CMK (cell line): Measurements from ENCODE around the gene TSC22D4.
"Not testable (repeated sequence)": the region's sequence is repeated elsewhere in the genome, so short reads cannot be mapped to it uniquely, and the experiment has no call there.

Source experiments
- DNase-seq: peaks from one replicate; pipeline ENCODE4 v3.0.0-alpha.2; 2010; ENCODE audit warnings: low read depth

TSC22D4 gene

GRCh38 chr7:100478958-100479660 lies at the start of gene TSC22D4:
Gene TSC22D4 (minus strand): TSS chr7:100479214. CDS start chr7:100478038, 1,176 bp downstream.
- DNase-seq: peak; percentile 90

DNA sequence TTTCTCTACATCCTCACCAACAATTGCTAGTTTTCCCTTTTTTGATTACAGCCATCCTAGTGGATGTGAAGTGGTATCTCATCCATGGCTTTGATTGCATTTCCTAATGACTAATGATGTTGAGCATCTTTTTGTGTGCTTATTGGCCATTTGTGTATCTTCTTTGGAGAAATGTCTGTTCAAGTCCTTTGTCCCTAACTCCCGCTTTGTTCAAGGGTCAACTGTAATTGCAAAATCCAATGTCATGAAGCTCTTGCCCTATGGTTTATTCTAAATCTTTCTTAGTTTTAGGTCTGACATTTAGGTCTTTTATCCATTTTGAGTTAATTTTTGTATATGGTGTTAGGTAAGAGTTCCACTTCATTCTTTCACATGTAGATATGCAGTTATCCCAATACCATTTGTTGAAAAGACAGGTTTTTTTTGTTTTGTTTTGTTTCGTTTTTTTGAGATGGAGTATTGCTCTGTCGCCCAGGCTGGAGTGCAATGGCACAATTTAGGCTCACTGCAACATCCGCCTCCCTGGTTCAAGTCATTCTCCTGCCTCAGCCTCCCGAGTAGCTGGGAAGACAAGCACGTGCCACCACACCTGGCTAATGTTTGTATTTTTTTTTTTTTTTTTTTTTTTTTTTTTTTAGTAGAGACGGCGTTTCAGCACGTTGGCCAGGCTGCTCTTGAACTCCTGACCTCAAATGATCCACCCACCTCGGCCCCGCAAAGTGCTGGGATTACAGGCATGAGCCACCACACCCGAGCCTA lies 49.3 kb upstream of the TSC22D4 start:
- not testable (repeated sequence) for DNase-seq

- not testable (repeated sequence) for DNase-seq
Measured at GRCh38 chr7:100523192-100523591, 44.2 kb upstream of the TSC22D4 start.

- not testable (repeated sequence) for DNase-seq
Measured at GRCh38 chr7:100521909-100522593, 43.0 kb upstream of the TSC22D4 start.

- no peak for DNase-seq
Measured at GRCh38 chr7:100521076-100521475, 42.1 kb upstream of the TSC22D4 start.

DNA sequence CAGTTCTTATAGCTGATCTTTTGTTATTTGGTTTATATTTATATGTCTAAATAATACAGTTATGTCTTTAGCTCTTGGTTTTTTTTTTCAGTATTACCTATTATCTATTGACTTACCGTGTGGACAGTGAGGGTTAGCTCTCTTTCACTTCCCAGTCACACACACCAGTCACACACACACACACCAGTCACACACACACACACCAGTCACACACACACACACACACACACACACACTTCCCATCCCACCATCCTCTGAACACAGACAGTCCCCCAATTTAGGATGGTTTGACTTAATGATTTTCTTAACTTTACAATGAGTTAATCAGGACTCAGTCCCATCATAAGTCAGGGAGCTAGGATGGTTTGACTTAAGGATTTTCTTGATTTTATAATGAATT lies 41.1 kb upstream of the TSC22D4 start:
- DNase-seq: no peak

DNA sequence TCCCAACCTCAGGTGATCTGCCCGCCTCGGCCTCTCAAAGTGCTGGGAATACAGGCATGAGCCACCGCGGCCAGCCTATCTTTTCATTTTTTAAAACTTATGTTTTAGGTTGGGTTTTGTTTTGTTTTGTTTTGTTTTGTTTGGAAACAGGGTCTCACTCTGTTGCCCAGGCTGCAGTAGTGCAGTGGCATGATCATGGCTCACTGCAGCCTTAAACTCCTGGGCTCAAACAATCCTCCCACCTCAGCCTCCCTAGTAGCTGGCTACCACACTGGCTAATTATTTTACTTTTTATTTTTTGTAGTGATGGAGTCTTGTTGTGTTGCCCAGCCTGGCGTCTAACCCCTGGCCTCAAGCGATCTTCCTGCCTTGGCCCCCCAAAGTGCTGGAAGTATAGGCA lies 40.6 kb upstream of the TSC22D4 start:
- no peak for DNase-seq

DNA sequence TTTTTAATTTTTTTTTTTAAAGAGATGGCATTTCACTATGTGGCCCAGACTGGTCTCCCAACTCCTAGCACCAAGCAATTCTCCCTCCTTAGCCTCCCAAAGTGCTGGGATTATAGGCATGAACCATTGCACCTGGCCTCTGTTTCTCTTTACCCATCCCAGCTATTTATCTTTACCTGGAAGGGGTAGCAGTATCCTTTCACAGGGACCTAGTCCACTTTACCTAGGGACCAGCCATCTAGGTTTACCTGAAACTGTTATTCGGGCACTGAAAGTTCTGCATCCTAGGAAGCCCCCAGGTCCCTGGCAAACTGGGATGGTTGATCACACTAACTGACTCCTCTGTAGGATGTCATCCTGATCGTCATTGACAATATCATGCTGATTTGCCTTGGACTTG lies 38.3 kb upstream of the TSC22D4 start:
- no peak for DNase-seq

GRCh38 chr7:100516135-100516812 lies 37.3 kb upstream of the TSC22D4 start:
- no peak for DNase-seq

DNA sequence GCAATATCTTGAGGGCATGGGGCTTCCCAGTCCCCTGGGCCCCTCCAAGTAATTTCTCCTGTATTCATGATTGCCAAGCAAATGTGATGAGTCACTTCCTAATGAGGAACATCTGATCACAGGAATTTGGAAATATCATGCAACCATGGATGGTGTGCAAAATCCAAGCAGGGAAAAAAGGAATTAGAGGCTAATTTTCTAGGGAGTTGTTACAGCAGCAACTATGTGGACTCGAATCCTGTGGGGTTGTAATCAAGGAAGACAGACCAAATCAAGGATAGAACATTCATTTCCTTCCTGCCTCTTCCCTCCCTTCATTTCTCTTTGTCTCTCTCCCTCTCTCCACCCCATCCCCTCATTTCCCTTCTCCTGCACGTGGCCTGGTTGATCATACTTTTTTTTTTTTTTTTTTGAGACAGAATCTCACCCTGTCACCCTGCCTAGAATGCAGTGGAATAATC lies 36.1 kb upstream of the TSC22D4 start:
- no peak for DNase-seq

GRCh38 chr7:100513212-100513810 lies 34.3 kb upstream of the TSC22D4 start:
- DNase-seq: no peak

- no peak for DNase-seq
Measured at GRCh38 chr7:100510437-100511239, 31.6 kb upstream of the TSC22D4 start.

DNA sequence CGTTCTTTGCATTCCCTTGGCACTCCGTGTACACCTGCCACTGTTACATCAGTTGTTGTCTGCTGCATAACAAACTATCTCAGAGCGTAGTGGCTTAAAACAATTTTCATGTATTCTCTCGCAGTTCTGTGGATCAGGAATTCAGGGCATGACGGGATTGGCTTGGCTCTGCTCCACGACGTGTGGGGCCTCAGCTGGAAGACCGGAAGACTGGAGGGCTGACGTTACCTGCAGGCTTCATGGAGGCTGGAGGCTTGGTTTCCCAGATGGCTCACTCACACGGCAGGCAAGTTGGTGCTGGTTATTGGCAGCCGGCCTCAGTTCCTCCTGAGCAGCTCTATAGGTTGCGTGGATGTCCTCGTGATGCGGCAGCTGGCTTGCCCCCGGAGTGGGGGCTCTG lies 30.2 kb upstream of the TSC22D4 start:
- DNase-seq: no peak

DNA sequence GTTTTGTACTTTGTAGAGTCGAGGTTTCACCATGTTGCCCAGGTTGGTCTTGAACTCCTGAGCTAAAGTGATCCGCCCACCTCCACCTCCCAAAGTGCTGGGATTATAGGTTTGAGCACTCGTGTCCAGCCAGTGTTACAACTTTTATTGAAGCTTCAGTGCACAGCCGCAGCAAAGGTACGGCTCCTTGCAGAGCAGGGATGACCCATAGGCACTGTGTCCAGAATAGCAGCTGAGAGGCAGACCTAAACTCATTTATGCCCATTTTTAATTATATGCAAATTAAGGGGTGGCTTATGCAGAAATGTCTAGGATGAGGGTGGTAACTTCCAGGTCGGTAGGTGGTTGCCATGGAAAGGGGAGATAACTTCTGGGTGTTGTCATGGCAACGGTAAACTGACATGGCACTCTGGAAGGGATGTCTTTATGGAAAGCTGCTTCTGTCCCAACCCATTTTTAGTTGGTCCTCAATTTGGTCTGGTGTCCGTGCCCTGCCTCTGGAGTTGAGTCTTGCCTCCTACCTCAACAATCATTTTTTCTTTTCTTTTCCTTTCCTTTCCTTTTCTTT lies 27.4 kb upstream of the TSC22D4 start:
- DNase-seq: no peak

DNA sequence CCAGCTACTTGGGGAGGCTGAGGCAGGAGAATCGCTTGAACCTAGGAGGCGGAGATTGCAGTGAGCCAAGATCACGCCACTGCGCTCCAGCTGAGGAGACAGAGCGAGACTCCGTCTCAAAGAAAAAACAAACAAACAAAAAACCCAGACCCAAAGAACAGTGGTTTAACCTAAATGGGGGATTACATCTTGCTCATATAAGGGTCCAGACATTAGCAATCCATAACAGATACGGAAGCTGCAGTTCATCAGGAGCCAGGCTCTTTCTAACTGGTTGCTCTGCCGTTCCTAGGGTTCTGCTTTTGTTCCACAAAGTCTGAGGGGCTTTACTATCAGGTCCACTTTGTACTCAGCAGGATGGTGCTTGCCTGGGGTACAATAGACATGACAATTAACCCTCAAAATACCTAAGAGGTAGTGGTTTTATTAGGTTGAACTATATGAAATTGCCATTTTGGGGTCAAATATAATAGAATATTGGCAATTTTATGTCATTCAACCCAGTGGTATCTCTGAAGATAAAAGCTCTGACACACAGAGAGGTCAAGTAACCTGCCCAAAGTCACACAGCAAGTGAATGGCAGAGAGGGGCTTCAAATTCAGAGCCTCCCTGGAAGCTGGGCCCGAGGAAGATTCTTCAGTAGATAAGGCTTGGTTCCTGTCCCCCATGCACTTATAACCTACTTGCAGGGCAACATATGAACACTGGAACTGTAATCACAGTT lies 26.0 kb upstream of the TSC22D4 start:
- DNase-seq: no peak

GRCh38 chr7:100504031-100504430 lies 25.0 kb upstream of the TSC22D4 start:
- DNase-seq: not testable (repeated sequence)

DNA sequence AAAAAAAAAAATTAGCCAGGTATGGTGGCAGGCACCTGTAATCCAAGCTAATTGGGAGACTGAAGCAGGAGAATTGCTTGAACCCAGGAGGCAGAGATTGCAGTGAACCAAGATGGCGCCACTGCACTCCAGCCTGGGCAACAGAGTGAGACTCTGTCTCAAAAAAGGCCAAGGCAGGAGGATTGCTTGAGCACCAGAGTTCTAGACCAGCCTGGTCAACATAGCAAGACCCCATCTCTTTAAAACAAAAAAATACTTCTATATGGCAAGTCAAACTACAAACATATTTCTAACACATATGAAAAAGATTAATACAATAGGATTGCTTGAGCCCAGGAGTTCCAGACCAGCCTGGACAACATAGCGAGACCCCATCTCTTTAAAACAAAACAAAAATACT lies 21.7 kb upstream of the TSC22D4 start:
- not testable (repeated sequence) for DNase-seq

DNA sequence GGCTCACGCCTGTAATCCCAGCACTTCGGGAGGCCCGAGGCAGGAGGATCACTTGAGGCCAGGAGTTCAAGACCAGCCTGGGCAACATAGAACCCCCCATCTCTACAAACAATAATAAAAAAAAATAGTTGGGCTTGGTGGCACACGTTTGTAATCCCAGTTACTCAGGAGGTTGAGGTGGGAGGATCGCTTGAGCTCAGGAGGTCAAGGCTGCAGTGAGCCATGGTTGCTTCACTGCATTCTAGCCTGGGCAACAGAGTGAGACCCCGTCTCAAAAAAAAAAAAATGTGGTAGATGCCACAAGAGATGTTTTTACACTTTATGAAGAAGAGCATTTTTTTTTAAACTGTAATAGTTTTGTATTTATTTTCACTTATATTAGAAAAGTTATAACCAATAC lies 17.5 kb upstream of the TSC22D4 start:
- no peak for DNase-seq

- no peak for DNase-seq
Measured at GRCh38 chr7:100493476-100494264, 14.7 kb upstream of the TSC22D4 start.
